GM18873 (cell line): ENCODE data around the gene ABCC2.
"Not testable (repeated sequence)": the region's sequence is repeated elsewhere in the genome, so short reads cannot be mapped to it uniquely, and the experiment has no call there.

ENCODE experiments used
- ATAC-seq: cut with Tn5 transposase; IDR thresholded peaks from one replicate; pipeline ENCODE4 v1.9.1; 2021; ENCODE audit warnings: mild to moderate bottlenecking, moderate library complexity, moderate number of reproducible peaks; ENCODE audit not compliant: unreplicated experiment, low FRiP score

The ABCC2 gene

GRCh38 chr10:99850767-99851340 lies 68.4 kb downstream of the ABCC2 start:
- no peak for ATAC-seq

- ATAC-seq: no peak
These were observed 69.4 kb downstream of the ABCC2 start for GRCh38 chr10:99851825-99852224.

DNA sequence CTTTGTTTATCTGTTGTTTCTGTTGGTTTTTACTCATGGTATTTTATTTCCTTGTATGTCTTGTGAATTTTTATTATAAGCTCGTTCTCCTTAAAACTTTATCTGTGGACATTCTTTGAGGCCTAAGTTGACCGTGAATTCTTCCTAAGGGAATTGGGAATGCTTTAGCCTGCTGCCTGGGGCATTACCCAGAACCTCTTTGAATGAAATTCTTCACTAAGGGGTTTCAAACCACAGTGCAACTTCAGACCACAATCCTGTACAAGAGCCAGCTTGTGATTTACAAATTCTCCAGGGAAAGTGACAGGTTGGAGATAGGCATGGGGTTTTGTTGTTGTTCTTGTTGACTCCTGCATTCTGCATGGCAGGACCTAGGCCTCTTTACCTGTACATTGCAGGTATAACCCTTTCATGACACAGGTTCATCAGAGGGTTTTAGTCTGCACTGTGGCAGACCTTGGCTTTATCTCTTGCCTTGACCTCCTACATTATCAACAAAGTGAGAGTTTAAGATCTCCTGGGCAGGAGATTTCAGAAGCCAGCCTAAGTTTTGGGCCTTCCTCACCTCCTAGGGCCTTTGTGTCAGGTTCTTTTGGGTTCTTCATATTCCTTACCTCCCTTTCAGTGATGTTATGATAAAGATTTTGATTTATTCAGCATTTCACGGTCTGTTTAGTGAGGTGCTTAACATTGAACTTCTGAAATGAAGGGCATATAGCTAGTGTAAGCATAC lies 70.2 kb downstream of the ABCC2 start:
- ATAC-seq: no peak

DNA sequence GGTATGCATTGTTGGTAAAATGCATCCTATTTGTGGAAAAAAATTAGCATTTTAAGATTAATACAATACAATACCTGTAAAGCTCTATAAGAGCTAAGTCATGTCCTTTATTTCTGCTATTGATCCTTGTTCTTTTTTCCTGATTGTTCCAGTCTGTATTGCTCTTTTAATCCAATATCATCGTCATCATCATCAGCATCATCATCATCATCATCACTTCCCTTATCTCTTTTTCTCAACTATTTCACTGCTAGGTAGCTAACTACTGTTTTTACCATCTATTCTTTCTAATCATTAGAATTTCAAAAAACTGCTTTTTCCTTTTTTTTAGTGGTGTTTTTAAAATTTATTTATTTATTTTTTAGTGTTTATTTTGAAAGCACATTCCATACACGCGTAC lies 71.2 kb downstream of the ABCC2 start:
- no peak for ATAC-seq

DNA sequence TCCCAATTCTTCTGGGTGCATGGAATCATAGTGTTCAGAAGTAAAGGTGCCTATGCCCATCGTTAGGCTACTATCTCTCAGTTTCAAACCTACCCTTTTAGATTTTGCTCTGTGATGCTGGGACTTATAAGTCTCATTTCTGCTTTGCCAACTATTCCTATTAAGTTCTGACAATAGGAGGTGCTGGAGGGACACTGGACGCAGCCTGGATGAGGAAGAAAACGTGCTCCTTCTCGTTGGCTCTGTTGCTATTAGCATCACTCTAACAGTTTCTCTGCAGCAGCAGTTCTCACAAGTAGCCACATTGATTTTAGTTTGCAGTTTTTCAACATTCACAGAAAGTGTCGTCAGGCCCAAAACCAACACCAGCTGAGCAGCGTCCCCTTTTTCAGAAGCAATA lies 72.4 kb downstream of the ABCC2 start:
- ATAC-seq: no peak

GRCh38 chr10:99855479-99856071 lies 73.1 kb downstream of the ABCC2 start:
- ATAC-seq: no peak

- no peak for ATAC-seq
These were observed 76.4 kb downstream of the ABCC2 start for GRCh38 chr10:99858849-99859248.

DNA sequence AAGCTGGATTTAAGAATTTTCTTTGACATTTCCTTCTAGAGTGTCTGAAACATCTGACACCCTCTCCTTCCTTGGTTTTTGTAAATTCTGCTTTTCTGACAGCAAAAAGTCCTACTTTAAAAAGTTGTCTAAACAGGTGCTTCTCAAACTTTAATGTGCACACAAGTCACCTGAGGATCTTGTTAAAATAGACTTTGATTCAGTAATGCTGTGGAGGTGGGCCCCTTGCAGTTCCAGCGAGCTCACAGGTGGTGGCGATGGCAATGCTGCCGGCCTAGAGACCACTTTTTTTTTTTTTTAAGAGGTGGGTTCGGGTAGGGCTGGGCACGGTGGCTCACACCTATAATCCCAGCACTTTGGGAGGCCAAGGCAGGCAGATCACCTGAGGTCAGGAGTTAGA lies 77.1 kb downstream of the ABCC2 start:
- no peak for ATAC-seq

DNA sequence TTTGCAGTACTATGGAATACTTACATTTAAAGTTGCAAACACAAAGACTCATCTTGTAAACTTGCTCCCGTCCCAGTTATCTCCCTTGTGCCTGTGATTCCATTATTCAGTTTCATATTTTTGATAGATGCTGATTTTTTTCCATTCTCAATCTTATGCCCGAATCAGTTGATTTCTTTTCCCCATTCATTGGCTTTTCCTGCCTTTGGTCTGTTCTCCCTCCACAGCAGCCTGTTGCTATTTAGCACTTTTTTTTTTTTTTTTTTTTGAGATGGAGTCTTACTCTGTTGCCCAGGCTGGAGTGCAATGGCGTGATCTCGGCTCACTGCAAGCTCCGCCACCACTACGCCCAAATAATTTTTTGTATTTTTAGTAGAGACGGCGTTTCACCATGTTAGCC lies 78.0 kb downstream of the ABCC2 start:
- no peak for ATAC-seq

DNA sequence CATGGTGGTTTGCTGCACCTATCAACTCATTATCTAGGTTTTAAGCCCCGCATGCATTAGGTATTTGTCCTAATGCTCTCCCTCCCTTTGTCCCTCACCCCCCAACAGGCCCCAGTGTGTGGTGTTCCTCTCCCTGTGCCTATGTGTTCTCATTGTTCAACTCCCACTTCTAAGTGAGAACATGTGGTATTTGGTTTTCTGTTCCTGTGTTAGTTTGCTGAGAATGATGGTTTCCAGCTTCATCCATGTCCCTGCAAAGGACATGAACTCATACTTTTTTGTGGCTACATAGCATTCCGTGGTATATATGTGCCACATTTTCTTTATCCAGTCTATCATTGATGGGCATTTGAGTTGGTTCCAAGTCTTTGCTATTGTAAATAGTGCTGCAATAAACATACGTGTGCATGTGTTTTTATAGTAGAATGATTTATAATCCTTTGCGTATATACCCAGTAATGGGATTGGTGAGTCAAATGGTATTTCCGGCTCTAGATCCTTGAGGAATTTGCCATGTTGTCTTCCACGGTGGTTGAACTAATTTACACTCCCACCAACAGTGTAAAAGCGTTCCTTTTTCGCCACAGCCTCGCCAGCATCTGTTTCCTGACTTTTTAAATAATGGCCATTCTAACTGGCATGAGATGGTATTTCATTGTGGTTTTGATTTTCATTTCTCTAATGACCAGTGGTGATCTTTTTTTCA lies 81.2 kb downstream of the ABCC2 start:
- not testable (repeated sequence) for ATAC-seq

GRCh38 chr10:99867250-99867649 lies 84.8 kb downstream of the ABCC2 start:
- ATAC-seq: not testable (repeated sequence)

DNA sequence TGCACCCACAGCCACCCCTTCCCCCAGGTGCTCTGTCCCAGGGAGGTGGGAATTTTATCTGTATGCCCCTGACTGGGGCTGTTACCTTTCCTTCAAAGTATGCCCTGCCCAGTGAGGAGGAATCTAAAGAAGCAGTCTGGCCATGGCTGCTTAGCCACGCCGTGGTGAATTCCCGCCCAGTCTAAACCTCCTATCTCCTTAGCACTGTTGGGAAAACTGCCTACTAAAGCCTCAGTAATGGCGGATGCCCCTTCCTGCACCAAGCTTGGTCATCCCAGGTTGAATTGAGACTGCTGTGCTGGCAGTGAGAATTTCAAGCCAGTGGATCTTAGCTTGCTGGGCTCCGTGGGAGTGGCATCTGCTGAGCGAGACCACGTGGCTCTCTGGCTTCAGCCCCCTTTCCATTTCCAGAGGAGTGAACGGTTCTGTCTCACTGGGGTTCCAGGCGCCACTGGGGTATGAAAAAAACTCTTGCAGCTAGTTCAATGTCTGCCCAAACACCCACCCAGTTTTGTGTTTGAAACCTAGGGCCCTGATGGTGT lies 87.2 kb downstream of the ABCC2 start:
- ATAC-seq: no peak

GRCh38 chr10:99870123-99870730 lies 87.8 kb downstream of the ABCC2 start:
- no peak for ATAC-seq

DNA sequence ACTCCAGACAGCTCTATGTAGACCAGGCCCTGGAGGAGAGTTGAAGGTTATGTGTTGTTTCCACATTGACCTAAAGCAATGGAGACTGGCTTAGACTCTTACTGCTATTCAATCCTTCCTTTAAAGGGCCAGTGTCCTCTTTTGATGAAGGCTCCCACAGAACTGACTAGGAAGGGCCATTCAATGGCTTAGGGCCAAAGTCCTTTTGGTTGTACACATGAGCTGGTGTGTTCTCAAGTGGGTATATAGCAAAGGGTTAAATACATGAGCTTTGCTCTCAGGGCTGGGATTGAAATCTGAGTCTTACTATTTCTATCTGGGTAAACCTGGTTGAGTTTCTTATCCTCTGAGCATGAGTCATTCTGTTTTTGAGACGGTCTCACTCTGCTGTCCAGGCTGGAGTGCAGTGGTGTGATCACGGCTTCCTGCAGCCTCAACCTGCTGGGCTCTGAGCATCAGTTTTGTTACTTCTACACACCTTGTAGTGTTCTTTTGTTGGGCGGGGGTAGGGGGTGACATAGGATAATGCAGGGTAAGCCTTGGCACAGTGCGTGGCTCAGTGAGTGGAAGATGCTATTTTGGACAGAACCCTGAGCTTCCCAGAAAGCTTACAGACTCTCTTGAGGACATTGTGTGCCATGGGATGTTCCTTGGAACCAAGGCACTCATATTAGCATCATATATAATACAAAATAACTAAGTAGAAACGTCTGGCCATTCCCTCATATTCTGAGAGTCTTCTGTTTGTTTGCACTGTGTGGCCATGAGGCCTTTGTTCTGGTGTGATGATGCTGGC lies 90.1 kb downstream of the ABCC2 start:
- no peak for ATAC-seq

DNA sequence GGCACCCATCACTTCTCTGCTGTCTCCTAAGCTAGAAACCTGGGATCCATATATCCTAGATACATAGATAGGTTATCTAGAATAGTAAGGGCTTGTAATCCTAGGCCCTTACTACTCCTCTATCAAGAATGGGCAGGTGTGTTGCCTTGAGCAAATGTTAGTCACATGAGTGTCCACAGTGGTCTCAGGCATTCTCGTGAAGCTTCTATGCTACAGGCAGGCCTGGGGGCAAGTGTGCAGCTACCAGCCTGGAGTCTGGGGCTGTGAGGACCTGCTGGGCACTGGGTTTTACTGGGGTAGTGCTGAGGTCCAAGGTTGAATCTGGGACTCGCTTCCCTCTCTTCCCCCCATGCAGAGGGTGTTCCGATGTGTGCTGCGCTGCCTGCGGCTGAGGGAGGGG lies 91.4 kb downstream of the ABCC2 start:
- no peak for ATAC-seq

- ATAC-seq: no peak
These were observed 92.1 kb downstream of the ABCC2 start for GRCh38 chr10:99874341-99875085.

DNA sequence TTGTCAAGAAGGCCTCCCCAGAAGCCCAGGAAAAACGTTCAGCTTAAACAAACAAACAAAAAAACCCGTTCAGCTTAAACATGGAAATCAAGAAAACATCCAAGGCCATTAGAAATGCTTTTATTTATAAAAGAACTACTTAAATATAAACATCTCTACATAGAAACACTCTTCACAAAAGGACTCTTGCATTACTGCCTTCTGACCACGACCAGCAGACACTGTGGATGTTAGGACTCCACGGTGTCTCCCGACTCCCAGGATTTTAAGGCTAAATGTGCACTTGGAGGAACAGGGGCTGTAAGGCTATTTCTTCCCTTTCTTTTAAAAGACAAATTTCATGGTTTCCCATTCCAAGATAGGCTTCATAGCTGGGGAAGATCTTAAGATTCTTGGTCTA lies 93.0 kb downstream of the ABCC2 start:
- ATAC-seq: no peak

- no peak for ATAC-seq
These were observed 97.8 kb downstream of the ABCC2 start for GRCh38 chr10:99880080-99880835.

- no peak for ATAC-seq
These were observed 98.9 kb downstream of the ABCC2 start for GRCh38 chr10:99881371-99881770.
